Measurements from ENCODE around the gene B9D2.

Gene B9D2

DNA sequence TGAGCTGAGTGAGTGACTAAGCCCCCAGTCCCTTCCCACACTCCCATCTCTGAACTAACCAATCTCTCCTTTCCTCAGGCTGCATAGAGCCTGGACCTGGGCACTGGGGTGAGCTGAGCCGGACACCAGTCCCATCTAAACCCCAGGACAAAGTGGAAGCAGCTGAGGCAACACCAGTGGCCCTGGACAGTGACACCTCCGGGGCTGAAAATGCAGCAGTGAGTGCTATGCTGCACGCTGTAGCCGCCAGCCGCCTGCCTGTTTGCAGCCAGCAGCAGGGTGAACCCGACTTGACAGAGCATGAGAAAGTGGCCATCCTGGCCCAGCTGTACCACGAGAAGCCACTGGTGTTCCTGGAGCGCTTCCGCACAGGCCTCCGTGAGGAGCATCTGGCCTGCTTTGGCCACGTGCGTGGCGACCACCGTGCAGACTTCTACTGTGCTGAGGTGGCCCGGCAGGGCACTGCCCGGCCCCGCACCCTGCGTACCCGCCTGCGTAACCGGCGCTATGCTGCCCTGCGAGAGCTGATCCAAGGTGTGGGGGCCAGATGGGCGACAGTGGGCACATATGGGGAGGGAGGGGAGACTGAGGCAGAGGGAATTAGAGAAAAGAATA, 47.5 kb downstream of the B9D2 start:
- no peak for FAIRE-seq
- no peak for DNase-seq (ENCODE audit: insufficient read length, low spot score)

GRCh38 chr19:41311613-41312012, 52.3 kb downstream of the B9D2 start:
- DNase-seq (ENCODE audit: insufficient read length, low spot score) (no peak), FAIRE-seq (no peak)

GRCh38 chr19:41311072-41311471, 52.9 kb downstream of the B9D2 start:
- no peak for DNase-seq (ENCODE audit: insufficient read length, low spot score)
- no peak for FAIRE-seq

DNA sequence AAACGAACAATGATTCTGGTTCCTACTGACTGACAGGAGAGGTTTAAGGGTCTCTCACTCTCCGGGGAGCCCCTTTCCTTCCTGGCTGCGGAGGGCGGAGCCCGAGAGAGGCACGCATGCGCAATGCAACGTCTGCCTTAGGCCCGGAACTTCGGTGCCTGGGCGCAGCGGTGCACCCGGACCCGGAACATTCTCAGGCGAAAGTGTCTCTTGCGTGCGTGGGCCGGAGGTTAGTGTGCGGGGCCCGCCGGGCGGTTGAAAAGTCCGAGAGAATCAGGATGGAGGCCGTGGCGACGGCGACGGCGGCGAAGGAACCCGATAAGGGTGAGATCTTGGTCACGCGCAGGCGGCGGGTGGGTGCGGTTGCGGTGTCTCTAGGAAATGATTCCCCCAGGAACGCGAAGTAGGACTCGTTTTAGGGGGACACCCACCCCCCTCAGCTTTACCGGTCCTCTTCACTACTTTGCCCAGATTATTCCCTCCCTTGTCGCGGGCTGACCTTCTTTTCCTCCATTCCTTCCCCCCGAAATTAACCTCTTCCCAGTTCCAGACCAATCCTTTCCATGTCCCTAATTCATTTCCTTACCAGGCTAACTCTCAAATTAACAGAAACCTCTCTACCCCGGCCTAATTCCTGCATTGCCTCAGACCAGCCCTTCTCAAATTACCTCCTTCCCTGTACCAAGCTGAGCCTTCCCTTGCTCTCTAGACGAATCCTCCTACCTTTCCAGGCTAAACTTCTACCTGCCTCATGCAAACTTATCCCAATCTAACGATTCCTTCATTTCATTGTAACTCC, 53.7 kb downstream of the B9D2 start, which contains the start of gene CCDC97:
CCDC97 (plus strand) TSS at position 140 of the 799 bp plus-strand sequence; CDS start at position 279, 139 bp downstream.
- FAIRE-seq (peak; percentile 79), DNase-seq (ENCODE audit: insufficient read length, low spot score) (peak; percentile 88)

- DNase-seq (ENCODE audit: insufficient read length, low spot score), result no peak
- FAIRE-seq, result peak; percentile 18
Observed at GRCh38 chr19:41309180-41310032, 54.5 kb downstream of the B9D2 start.

GRCh38 chr19:41308450-41309179, 55.3 kb downstream of the B9D2 start:
- FAIRE-seq (peak; percentile 87), DNase-seq (ENCODE audit: insufficient read length, low spot score) (peak; percentile 70)

GRCh38 chr19:41307954-41308449, 55.9 kb downstream of the B9D2 start:
- no peak for FAIRE-seq
- DNase-seq (ENCODE audit: insufficient read length, low spot score), result no peak

DNA sequence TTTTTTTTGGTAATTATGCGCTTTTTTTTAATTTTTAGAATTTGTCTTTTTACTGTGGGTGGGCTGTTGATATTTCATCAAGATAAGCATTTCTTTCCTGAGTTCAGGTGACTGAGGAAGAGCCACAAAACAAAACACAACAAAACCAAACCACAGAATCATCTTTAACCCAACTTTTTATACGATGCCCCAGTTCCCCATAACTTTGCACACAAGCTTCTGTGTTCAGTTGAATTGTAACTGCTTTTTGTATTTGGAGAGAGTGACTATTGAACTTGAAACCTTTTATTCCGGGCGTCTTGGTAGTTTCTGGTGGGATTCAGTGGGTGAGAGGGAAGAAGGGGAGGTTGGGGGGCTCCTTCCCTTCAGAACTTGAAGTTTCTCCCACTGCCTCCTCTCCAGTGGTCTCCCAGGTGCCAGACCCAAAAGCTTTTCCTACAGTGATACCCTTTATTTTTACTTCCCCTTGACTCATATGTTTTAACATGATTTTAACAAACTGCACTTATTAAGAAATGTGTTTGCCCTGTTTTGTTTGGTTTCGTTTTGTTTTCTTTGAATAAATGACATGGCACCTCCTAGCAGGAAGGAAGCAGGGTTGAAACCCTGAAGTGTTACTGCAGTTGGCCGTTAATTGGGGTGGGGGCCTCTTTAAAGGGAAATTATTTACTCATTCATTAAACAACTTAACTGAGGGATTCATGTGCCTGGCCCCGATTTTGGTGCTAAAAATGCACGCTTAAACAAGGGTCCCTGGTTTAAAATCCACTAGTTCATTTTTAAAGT, 56.7 kb downstream of the B9D2 start:
- DNase-seq (ENCODE audit: insufficient read length, low spot score) (no peak), FAIRE-seq (peak; percentile 70)

- no peak for DNase-seq (ENCODE audit: insufficient read length, low spot score)
- FAIRE-seq, result no peak
Observed at GRCh38 chr19:41305927-41306793, 57.8 kb downstream of the B9D2 start.

DNA sequence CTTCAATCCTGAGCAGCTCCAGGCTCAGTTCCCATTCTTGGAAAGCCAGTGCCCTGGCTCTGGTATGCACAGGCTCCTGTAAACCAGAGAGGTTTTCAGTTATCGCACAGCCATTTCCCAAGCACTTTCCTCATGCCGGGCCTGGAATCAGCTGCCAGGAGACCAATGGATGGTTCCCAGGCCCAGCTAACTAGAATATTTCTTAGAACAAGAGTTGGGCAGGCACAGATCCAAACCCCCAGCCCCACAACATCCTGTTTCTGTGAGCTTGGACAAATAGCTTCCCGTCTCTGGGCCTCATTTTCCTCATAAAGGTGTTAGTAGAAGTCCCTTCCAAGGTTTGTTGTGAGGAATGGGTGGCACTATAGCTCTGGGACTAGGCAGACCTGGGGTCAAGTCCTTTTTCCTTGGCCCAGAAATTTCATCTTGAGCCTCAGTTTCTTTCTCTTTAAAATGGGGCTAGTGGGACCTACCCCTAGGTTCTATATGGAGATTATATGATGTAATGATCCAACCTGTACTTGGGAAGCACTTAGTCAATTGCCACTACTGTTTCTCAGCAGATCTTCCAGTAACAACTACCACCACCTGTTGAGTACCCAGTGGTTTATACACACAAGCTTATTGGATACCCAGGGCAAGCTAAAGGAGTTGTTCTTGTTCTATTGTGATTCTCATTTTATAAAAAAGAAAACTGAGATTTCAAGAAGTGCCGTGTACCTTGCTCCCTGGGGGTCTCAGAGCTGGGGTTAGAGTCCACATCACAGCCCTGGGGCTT, 59.1 kb downstream of the B9D2 start:
- no peak for FAIRE-seq
- no peak for DNase-seq (ENCODE audit: insufficient read length, low spot score)
